ENCODE results near the gene THRB.

The THRB gene

DNA sequence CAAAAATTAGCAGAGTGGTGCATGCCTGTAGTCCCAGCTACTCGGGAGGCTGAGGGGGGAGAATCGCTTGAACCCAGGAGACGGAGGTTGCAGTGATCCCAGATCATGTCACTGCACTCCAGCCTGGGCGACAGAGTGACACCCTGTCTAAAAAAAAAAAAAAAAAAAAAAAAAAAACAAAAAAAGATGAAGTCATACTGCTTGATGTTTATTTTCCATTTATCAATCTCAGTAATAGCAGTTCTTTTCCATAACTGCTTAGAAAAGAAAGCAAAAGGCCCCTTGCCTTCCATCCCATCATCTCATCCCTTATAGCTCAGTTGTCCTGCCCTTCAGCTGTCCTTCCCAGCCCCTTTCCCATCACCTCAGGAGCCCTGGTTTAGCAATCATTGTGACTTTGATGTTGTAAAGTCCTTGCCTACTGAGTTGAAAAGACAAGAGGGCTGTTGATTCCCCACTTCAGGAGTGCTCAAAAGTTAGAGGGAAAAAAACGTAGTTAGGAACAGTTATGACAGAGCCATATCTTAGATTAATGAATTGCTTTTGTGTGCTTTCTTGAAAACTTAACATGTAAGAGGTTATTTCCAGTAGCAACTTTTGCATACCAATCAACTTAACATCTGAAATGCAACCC, 18.0 kb upstream of the THRB start:
- DNase-seq: no peak

DNA sequence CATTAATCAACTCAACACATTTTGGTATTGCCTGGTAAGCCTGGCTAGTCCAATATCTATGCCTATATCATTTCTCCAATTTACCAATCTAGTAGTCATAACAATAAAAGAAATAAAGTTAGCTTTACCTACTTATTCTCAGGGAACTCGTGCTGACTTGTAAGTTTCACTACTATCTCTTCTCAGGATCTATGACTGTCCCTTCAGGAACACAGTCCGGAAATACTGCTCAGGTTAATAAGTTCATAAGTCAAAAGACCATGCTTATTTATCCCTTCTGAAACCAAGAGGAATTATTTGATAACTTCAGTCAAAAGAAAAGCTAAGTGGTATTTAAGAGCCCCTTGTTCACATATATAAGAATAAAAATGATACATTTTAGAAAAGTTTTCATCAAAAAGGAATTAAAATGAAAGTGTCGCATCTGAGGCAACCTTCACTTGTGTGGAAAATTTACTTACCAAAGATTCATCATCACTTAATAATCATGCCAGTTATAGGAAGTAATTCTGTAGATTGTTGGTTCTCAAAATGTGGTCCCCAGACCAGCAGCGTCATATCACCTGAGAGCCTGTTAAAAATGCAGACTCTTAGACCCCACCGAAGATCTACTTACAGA, 15.5 kb upstream of the THRB start:
- no peak for DNase-seq

DNA sequence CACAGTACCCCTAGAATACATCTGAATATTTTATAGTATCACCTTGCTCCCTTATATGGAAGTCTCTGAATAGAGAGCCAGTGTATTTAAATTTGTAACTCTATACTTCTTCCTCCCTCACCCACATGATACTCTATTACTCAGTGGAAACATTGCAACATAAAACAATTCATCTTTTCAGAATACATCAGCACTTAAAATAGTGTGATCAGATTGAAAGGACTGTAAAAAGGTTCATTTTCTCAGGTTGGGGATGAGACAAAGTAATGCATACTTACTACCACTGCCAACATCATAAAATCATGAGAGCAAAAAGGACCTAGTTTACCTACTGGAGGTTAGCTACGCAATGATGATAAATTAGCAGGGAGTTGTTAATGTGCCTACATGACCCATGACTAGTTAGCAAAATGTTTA, 13.8 kb upstream of the THRB start:
- no peak for DNase-seq

DNA sequence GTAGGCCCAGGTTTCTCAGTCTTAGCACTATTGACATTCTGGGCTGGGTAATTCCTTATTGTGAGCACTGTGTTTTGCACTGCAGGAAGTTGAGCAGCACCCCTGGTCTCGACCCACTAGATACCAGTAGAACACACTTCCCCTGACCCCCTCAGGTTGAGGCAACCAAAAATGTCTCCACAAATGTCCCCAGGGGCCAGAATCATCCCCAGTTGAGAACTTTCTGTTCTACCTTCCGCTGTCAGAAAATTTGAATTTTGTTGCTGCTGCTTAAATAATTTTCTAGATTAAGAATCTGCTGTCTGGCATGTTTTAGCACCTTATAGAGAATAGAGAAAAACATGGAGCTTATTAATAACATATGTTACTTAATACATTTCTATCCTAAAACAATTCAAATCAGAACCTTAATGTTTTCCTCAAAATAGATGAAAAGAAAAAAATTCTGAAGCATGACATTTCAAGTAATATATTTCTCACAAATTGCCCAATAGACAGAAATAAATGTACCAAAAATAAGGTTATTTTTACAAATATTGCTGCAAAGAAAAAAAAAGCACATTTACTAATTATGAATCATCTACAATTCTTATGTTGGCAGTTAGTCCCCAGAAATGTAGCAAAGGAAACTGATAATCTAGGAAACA, 13.2 kb upstream of the THRB start:
- no peak for DNase-seq

DNA sequence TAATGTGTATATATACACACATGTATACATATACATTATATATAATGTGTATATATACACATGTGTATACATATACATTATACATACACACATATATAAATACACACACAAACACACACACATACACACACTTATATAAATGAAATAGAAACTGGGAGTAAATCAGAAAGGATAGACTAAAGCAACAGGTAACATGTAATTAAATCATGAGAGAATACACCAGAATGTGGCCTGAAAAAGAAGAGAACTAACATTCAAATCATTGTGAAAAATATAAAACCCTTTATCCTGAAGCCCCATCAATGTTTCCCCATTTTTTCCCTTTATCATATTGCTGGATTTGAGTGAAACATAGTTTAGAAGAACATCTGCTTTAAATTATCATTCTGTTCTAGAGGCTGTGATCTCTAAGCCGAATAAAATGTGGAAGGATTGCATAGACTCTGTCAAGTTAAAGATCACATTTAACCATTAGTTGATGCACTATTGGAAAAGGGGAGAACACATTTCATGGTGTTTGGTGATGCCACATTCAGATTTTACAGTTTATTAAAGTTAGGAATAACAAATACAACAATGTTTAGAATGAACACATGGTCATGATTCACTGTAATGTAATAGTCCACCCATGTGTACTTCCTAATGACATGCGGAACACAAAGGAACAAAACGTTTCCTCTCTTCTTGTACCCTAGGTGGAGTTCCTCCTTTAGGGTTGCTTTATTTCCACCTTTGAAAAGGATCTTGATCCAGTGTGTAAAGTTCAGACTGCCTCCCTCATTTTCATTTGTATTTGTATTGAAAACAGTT, 12.5 kb upstream of the THRB start:
- DNase-seq: no peak

DNA sequence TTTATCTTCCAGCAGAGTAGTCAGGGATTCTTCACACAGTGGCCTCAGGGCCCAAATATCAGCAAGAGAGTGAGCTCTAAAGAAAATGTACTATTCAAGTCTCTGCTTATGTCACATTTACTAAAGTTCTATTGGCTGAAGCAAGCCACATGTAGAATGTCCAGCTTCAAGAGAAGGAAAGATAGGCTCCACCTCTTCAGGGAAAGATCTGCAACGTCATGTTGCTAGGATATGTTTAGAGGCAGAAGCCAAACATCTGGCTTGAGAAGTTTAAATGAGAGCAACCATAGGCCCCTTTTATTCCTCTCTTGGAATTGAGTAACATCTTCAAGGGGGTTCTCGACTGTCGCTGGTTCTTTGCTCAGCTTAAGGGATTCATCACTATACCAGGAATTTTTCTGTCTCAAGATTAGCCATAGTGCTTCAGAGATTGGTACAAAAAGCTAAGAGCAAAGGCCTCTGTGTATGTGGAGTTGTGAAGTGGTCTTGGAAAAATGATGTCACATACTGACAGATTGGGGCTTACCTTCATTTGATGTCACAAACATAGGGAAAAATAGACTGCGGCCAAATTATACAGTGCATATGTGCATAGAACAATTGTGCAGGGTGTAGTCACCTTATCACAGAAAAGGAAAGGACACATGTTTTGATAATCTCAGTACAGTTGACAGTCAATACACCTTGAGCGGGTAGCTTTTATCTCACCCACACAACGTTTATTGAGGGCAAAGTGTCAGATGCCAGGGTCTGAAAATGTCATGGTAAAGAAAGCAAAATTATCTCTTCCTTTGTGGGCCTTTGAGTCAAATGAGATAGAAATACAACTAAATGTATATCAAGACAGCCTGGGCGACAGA, 11.3 kb upstream of the THRB start:
- DNase-seq: no peak

DNA sequence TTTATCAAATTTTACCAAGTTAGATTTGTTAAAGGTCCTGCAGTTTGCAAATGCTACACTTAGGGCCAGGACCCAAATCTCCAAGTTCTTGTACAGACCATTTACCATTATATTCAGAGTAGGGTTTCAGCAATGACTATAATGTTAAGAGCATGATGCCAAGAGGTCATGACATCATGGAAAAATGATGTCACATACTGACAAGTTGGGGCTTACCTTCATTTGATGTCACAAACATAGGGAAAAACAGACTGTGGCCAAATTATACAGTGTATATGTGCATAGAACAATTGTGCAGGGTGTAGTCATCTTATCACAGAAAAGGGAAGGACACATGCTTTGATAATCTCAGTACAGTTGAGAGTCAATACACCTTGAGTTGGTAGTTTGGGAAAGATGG, 10.1 kb upstream of the THRB start:
- no peak for DNase-seq

DNA sequence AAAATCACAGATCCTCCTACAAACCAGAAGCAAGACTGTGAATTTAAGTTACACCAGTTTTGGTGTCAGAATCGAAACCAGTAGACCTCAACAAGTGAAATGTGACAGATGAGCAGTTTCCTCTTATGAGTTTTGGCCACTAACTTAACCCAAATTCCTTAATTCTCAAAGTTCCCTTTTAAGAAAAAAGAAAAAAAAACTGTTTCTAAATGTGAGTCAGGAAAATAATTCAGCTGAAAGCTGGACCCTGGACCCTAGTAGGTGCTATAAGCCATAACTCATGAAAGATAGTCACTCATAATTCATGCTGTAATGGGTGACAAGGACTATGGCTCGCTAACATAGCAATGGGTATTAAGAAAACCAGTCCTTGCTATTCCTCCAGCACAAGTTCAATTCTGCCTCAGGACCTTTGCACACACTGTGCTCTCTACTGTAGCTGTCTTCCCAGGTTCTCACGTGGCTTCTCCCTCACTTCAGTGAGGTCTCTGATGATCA, 9.0 kb upstream of the THRB start:
- no peak for DNase-seq

DNA sequence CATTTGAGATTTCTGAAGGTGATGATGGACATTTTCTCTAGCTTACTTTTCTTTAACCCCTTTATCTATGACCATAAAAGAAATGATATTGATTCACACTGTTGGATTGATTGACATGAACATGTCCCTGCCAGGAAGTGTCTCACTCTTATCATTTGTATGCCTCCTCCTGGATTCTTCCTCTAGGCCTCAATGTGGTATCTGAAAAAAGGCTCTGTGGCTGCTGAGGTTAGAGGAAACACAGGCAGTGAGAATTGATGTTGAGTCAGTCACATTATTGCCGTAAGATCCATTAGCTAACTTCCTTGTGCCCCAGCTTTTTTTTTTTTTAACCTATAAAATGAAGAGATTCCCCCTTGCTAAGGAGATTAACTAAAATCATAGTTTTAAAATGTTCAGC, 8.0 kb upstream of the THRB start:
- DNase-seq: no peak

DNA sequence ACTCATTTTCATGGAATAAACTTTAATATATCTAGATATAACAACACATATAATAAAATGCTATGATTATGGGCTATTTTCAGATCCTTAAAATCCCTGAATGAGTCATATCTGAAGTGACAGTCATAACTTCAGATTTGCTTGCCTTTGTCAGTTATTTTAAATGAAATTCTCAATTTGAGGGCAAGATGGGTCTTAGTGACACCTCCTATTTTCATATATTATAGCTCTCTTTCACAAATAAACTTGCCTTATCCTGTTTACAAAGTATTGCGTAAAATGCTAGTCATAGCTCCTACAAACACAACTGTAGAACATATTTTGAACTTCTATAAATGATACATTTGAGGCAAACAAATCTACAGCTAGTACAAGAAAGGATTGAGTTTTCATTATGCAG, 6.2 kb upstream of the THRB start:
- no peak for DNase-seq

DNA sequence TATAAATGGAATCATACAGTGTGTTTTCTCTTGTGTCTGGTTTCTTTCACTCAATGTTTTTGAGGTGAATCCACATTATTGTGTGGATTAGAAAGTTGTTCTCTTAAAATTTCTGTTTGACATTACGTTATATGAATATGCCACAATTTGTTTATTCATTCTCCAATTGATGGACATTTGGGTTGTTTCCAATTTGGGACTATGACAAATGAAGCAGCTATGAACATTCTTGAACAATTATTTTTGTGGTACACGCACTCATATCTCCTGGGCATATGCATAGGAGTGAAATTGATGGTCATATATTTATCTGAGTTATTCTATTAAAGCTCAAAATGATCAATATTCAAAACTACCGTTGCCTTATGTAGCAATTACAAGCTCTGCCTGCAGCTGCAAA, 5.3 kb upstream of the THRB start:
- DNase-seq: no peak

DNA sequence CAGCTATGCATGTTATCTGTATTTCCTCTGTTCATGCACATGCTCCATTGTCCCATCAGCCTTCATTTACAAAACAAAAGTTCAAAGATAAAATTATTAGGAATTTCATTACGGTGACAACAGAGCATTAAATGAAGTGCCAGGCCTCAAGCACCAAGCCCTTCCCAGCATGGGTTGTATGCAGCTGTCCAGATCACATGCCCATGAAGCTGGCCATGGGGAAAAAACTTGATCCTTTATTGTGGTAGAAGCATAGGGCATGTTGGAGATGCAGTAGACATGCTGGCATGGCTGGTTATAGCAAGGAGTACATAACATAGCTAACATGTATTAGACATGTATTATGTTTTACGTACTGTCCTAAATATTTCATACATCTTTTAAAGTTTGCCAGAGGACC, 4.1 kb upstream of the THRB start:
- no peak for DNase-seq

DNA sequence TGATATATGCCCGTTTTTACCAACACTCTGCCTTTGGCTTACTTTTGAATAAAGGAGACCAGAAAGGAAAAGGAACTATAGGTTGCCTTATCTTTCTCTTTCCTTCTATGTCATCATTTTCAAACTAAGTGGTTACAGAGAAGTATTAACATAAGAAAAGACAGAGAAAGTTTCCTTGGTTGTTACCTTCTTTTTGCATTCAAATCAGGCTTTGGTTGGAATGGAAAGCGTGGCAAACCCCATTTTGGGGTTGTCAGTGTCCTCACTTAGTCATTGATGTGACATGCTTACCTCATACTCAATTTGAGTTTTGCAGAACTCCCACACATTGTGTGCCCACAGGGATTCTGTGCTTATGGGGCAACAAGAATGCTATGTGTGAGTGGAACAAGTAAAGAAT, 3.7 kb upstream of the THRB start:
- no peak for DNase-seq

DNA sequence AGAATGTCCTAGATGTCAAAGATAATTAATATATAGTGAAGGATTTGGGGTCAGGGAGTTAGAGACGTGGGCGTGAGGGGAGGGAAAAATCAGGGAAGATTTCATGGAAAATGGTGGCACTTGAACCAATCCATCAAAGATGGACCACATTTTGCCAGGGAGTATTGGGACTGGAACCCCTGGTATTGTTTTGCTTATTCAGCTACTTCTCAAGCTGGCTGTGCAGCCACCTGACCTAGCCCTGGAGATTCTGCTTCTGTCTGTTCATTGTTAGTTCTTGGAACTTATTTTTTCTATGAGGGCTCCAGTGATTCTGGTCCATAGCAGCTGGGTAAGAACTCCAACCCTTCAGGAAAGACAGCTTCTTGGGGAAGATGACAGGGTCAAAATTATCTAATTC, 3.3 kb upstream of the THRB start:
- no peak for DNase-seq

DNA sequence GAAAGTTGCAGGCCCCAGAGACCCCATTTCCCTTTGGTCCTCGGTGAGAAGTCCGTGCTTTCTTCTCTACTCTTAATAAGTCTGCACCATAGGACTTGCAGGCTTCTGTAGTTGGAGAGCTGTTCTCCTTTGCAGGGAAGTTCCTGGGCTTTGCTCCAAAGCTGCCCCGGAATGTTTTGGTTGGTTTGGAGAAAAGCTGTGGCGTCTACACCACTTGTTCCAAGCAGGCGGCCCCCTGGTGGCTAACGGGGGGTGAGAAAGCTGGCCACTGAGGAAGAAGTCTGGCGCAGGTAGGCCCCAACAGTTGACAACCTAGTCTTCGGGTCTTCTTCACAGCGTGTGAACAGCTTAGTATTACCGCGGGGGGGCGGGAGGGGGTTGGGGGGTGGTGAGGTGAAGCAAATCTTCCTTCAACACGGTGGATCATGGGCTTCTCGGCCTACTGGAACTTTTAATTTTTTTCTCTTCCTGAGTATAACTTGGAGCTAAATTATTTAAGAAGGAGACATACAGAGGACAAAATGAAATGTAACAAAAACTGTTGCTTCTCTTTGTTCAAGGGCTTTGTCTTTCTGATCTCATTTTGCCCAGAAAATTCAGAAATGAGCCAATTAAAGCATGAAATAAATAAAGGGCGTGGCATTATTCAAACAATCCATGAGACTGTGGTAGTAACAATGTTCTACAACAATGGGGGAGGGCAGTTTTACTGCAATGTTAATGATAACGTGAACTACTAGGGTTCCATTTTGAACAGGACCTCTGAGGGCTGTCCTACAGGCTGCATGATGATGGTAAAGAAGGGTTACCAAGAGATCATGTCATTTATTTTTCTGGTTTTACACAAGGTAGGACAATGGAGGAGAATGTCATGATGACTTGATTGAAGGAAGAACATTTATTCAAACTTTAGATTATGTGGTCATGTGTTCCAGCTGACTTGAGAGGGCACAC, 2.2 kb upstream of the THRB start:
- peak in 22 of 56 donors; percentile 1 to 38 (median 18) for DNase-seq

DNA sequence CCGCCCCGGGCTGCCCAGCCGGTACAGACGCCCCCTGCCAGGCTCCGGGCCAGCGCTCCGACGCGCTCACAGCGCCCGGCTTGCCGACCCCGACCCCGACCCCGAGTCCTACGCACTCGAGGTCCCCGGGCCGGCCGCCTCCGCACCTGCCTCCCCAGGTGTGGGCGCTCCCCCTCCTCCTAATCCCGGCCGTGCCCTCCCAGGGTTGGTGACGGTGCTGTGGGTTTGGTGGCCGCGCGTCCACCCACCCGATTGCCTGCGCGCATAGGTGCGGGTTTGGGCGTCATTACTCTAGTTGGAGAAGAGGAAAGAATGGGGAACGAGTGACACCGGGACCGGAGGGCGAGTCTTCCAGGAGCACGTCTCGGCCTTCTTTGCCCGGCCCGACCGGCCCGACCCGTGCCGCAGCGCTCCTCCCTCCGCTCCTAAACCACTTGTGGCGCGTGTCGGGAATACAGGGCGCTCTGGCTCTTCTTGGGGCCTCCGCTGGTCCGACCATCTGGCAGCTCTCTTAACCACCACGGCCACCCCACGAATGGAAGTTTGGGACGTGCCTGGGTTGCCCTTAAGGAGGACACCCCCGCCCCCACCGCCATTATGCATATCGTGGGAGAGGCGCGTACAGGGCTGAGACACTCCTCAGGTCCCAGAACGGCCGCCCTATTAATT, 810 bp upstream of the THRB start:
- DNase-seq: peak in 22 of 56 donors; percentile 4 to 73 (median 30)

DNA sequence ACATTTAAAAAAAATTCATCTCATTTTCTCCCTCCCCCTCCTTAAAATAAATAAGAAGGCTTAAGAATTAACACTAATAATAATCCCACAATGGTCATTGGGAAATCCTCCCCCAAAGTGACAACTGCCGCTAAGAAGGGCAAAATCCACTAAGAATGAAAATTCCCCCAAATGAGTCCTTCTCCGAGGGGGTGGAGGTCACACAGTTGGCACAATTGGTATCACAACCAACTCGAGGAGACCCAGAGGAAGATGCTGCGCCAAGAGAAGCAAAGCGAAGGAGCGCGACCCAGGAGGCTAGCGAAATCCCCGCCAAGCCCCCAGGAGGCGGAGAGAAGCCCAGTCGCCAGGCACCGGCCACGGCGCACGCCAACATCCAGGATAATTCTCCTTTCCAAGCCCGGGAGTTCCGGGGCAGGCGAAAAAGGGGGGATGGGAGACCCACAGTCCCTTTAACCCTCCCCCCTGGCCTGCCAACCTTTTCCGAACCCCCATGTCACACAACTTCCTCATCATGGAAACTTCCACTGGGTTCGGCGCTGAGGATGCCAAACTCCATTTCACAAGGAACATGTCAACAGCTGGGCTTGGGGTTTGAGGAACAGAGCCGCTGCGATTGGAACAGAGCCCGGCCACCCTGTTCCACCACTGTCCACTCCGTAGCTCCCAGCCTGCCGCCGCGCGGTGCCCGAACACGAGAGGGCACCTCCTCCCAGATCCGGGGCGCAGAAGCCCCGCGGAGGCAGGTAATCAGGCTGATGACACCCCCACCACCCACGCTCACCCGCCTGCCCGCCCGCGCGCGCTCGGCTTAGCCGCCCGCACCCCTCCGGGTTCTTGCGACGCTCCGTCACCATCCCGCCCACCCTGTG, 668 bp downstream of the THRB start:
- peak in 51 of 56 donors; percentile 9 to 83 (median 54) for DNase-seq

DNA sequence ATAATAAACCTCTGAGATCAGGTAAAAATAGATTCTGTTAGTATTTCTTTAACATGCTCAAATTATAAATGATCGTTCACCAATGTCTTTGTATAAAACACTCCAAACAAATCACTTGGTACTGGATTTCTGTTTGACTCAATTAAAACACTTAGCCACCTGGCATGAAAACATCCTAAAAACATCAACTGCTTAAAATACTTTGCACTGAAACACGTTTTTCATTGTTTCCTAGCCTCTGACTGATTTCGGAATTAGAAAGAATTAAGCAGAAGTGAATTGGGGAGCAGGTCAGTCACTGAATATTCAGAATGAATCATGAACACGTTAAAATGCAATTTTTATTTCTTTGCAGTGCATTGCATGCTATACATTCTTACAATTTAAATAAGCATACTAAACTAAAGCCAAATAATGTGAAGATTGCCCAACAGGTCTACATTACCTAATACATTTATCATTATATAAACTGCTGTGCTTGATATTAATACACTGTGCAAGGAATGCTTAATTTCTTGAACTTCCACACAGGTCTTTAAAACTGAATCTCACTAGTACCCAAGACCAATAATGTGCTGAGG, 1.6 kb downstream of the THRB start:
- no peak for DNase-seq

All from amygdala (tissue), 56 donors.